ENCODE results near the gene MTMR10.

GRCh38 chr15:31023841-31024240 is 32.4 kb upstream of the MTMR10 start:
- no peak for TF ChIP-seq CTCF (IDR thresholded peaks at IDR 0.05)
- TF ChIP-seq POLR2A (IDR thresholded peaks at IDR 0.05) = no peak
